Stomach (tissue), 9 donors: ENCODE measurements around the gene SNCB. TPM values are rescaled to one million over a fixed set of nuclear protein-coding genes. Genes with fewer than 3 reads are reported as not detected.

Source experiments
- DNase-seq, 2 donors: peaks; one replicate each; pipeline versions ENCODE4 v3.0.0 to v3.0.0-alpha.2; 2013 to 2019
- H3K27ac ChIP-seq, 5 donors: fragments of 200-600 bp in 4 of 5; sonication (generic) in 4 of 5; one replicate each; pipeline ENCODE4 v1.5.1; 2013 to 2019; ENCODE audit warnings: mild to moderate bottlenecking in 1 of 5, moderate library complexity in 1 of 5
- H3K27me3 ChIP-seq, 3 donors: fragments of 200-600 bp; sonication (generic); one replicate each; pipeline ENCODE4 v1.5.1; 2017 to 2019; ENCODE audit warnings: mixed run types in 1 of 3
- H3K36me3 ChIP-seq, 4 donors: fragments of 200-600 bp; sonication (generic); 1 replicate in 3 of 4; 2 replicates in 1 of 4; pipeline ENCODE4 v1.5.1; 2016 to 2019
- H3K4me1 ChIP-seq, 4 donors: fragments of 200-600 bp; sonication (generic); one replicate each; pipeline ENCODE4 v1.5.1; 2016 to 2019
- H3K4me3 ChIP-seq, 4 donors: fragments of 200-600 bp; sonication (generic) in 3 of 4; one replicate each; pipeline ENCODE4 v1.5.1; 2016 to 2019; ENCODE audit warnings: mild to moderate bottlenecking in 1 of 4
- H3K9me3 ChIP-seq, 4 donors: fragments of 200-600 bp; sonication (generic); one replicate each; pipeline ENCODE4 v1.5.1; 2016 to 2019
- EP300 ChIP-seq: sonication (generic); formaldehyde crosslinking; IDR thresholded peaks from one replicate; pipeline ENCODE4 v1.6.1; 2017; ENCODE audit warnings: antibody characterized with exemption
- POLR2A ChIP-seq, 4 donors: fragments of 450-650 bp; IDR thresholded peaks; one replicate each; pipeline ENCODE4 v1.6.1; 2016; ENCODE audit warnings: antibody characterized with exemption in 4 of 4, control low read depth in 2 of 4, mild to moderate bottlenecking in 1 of 4, moderate library complexity in 1 of 4
- POLR2AphosphoS5 ChIP-seq, 3 donors: sonication (generic); formaldehyde crosslinking; IDR thresholded peaks; one replicate each; pipeline ENCODE4 v1.6.1; 2016; ENCODE audit warnings: antibody characterized with exemption in 3 of 3
- WGBS, 5 donors: extraction: QIAGEN DNeasy Blood & Tissue Kit in 3 of 5; methylation state at CpG; one replicate each; pipeline versions ENCODE4 v1.1.5 to v1.1.7; 2013 to 2018; 5-methylcytosine and 5-hydroxymethylcytosine counted together
- intact Hi-C: fragments of 100-400 bp; cut with DNase I; formaldehyde crosslinking; loops from one replicate; pipeline ENCODE4 v1.15.1; 2023; ENCODE audit warnings: low total_unique reads
- polyA plus RNA-seq, 3 donors: library from polyadenylated mRNA; stranded (reverse); fragments of 200-250 nt; gene quantifications; one replicate each; pipeline ENCODE4 v1.2.3, GENCODE V29; 2013
- total RNA-seq, 5 donors: library from RNA; depleted of rRNA; stranded (reverse); fragments of >200 nt; gene quantifications; one replicate each; pipeline versions ENCODE4 v1.1.0 to v1.2.3, GENCODE V29; 2014 to 2016
- TF ChIP-seq, protein P1 (sequence below), 7 experiments: fragments of 450-650 bp in 4 of 7; fragments of 200-600 bp in 3 of 7; sonication (generic) in 3 of 7; IDR thresholded peaks; one replicate each; pipeline ENCODE4 v1.5.1; 2016 to 2019; ENCODE audit warnings: antibody characterized with exemption in 7 of 7, control low read depth in 2 of 7, mild to moderate bottlenecking in 1 of 7
- donor health status: healthy with polysubstance abuse.
- donor health status: Bipolar disorder and iron deficiency.
- donor health status: healthy.

Gene SNCB
- total and polyA plus RNA-seq, 8 donors, result not detected

DNA sequence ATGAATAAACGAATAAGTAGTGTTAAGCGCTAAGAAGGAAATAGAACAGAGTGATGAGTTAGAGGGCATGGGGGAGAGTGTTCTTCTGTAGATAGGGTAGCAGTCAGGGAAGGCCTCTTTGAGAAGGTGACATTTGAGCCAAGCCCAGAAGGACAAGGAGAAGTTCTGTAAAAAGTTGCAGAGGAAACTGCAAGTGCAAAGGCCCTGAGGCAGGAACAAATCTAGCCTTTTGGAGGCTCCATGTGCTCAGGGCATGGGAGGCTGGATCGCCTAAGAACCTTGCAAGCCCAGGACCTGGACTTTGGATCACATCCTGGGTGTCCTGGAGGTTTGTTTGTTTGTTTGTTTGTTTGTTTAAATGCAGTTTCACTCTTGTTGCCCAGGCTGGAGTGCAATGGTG, 8.1 kb upstream of the SNCB start:
- H3K4me1 ChIP-seq, result no peaks in the 10 kb centered on the region
- TF ChIP-seq POLR2AphosphoS5 (IDR thresholded peaks at IDR 0.05) (no peak), EP300 (no peak), POLR2A (IDR thresholded peaks at IDR 0.05) (no peak)
- TF ChIP-seq, protein P1, sequence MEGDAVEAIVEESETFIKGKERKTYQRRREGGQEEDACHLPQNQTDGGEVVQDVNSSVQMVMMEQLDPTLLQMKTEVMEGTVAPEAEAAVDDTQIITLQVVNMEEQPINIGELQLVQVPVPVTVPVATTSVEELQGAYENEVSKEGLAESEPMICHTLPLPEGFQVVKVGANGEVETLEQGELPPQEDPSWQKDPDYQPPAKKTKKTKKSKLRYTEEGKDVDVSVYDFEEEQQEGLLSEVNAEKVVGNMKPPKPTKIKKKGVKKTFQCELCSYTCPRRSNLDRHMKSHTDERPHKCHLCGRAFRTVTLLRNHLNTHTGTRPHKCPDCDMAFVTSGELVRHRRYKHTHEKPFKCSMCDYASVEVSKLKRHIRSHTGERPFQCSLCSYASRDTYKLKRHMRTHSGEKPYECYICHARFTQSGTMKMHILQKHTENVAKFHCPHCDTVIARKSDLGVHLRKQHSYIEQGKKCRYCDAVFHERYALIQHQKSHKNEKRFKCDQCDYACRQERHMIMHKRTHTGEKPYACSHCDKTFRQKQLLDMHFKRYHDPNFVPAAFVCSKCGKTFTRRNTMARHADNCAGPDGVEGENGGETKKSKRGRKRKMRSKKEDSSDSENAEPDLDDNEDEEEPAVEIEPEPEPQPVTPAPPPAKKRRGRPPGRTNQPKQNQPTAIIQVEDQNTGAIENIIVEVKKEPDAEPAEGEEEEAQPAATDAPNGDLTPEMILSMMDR (IDR thresholded peaks at IDR 0.05), result no peak
- intact Hi-C loops, result no loop called here
- H3K27me3 ChIP-seq, result peaks cover 0 to 35% (median 10%) of the 10 kb centered on the region in 3 donors
- H3K4me3 ChIP-seq, result no peak overlapping the region
- WGBS, 5 donors, result 87 to 97% (median 93%) methylated on average over 3 of the region's 3 CpGs
- H3K9me3 ChIP-seq, result no peaks in the 10 kb centered on the region
- no peak overlapping the region for H3K27ac ChIP-seq
- H3K36me3 ChIP-seq, result no peaks in the 10 kb centered on the region
- DNase-seq, result no peak

GRCh38 chr5:176637556-176637955, 7.2 kb upstream of the SNCB start:
- WGBS, 5 donors, result 51 to 66% (median 56%) methylated on average over 4 of the region's 4 CpGs
- intact Hi-C loops, result no loop called here
- no peaks in the 10 kb centered on the region for H3K4me1 ChIP-seq
- DNase-seq, result no peak
- TF ChIP-seq EP300, result no peak
- TF ChIP-seq POLR2A (IDR thresholded peaks at IDR 0.05), result no peak
- TF ChIP-seq, protein P1 (IDR thresholded peaks at IDR 0.05), result no peak
- no peak for TF ChIP-seq POLR2AphosphoS5 (IDR thresholded peaks at IDR 0.05)
- no peaks in the 10 kb centered on the region for H3K9me3 ChIP-seq
- no peaks in the 10 kb centered on the region for H3K36me3 ChIP-seq
- H3K27ac ChIP-seq, result no peak overlapping the region
- H3K4me3 ChIP-seq, result no peak overlapping the region
- peaks cover 0 to 43% (median 17%) of the 10 kb centered on the region in 3 donors for H3K27me3 ChIP-seq

DNA sequence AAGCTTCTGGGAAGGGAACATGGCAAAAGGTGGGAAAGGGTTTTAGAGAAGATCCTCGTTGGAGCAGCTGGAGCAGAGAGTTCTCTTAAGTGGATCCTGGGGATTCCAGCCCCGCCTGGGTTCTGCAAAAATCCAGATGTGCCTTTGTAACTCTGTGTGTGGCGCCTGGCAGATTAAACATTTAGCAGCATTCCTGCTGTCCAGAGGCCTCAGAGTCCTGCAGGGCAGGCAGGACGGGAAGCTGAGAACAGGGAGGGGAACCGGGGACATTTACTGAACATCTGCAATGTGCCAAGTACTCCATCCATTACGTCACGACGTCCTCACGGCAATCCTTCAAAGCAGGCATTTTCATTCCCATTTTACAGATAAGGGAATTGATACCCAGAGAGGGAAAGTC, 6.1 kb upstream of the SNCB start:
- Histone ChIP-seq H3K9me3 (no peaks in the 10 kb centered on the region), H3K27me3 (peaks cover 0 to 55% (median 24%) of the 10 kb centered on the region in 3 donors), H3K4me3 (no peak overlapping the region), H3K27ac (no peak overlapping the region), H3K4me1 (no peaks in the 10 kb centered on the region), H3K36me3 (no peaks in the 10 kb centered on the region)
- TF ChIP-seq POLR2AphosphoS5 (IDR thresholded peaks at IDR 0.05), result no peak
- WGBS, 5 donors, result 31 to 41% (median 35%) methylated on average over 9 of the region's 9 CpGs
- no peak for DNase-seq
- intact Hi-C loops, result no loop called here

DNA sequence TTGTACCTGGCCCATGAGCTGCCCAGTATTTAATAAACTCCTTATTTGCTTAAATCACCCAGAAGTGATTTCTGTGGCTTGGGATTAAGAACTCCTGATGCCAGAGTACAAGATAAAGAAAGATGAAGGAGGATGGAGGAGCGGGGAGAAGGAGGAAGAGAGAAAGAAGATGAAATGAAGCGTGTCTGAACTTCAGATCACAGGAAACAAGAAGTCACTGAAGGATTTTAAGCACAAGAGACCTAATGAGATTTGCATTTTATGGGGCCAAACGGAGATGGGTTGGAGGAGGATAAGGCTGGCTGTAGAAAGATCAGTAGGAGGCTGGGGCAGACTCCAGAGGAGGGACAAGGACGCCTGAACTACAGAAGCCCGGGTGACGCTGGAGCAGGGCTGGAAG, 3.3 kb upstream of the SNCB start:
- peaks cover 13 to 22% (median 19%) of the 10 kb centered on the region in 4 donors for H3K4me1 ChIP-seq
- H3K36me3 ChIP-seq, result no peaks in the 10 kb centered on the region
- WGBS, 5 donors, result 16 to 34% (median 29%) methylated on average over 6 of the region's 6 CpGs
- no peak overlapping the region for H3K27ac ChIP-seq
- H3K27me3 ChIP-seq, result peaks cover 11 to 83% (median 53%) of the 10 kb centered on the region in 3 donors
- no peak for DNase-seq
- TF ChIP-seq, protein P1 (IDR thresholded peaks at IDR 0.05), result no peak
- TF ChIP-seq POLR2AphosphoS5 (IDR thresholded peaks at IDR 0.05) (no peak), POLR2A (IDR thresholded peaks at IDR 0.05) (no peak), EP300 (no peak)
- no peaks in the 10 kb centered on the region for H3K9me3 ChIP-seq
- no peak overlapping the region for H3K4me3 ChIP-seq
- intact Hi-C loops, result no loop called here

- WGBS, 5 donors, result 77 to 94% (median 88%) methylated on average over 2 of the region's 2 CpGs
- H3K27me3 ChIP-seq, result peaks cover 11 to 92% (median 61%) of the 10 kb centered on the region in 3 donors
- DNase-seq, result no peak
- no peaks in the 10 kb centered on the region for H3K9me3 ChIP-seq
- intact Hi-C loops, result no loop called here
- no peaks in the 10 kb centered on the region for H3K36me3 ChIP-seq
- TF ChIP-seq POLR2A (IDR thresholded peaks at IDR 0.05) (no peak), POLR2AphosphoS5 (IDR thresholded peaks at IDR 0.05) (no peak), EP300 (no peak)
- TF ChIP-seq, protein P1 (IDR thresholded peaks at IDR 0.05), result no peak
- H3K27ac ChIP-seq, result no peak overlapping the region
- H3K4me3 ChIP-seq, result no peak overlapping the region
- H3K4me1 ChIP-seq, result peaks cover 13 to 22% (median 19%) of the 10 kb centered on the region in 4 donors
These were observed 2.4 kb upstream of the SNCB start for GRCh38 chr5:176632745-176633144.
